LNCAP (cell line): ENCODE results near the gene PTPRD.

Experiments
- CTCF ChIP-seq: fragments of 450-650 bp; IDR thresholded peaks from 2 replicates; pipeline ENCODE4 v1.5.1; 2017; ENCODE audit warnings: mild to moderate bottlenecking

Gene PTPRD

DNA sequence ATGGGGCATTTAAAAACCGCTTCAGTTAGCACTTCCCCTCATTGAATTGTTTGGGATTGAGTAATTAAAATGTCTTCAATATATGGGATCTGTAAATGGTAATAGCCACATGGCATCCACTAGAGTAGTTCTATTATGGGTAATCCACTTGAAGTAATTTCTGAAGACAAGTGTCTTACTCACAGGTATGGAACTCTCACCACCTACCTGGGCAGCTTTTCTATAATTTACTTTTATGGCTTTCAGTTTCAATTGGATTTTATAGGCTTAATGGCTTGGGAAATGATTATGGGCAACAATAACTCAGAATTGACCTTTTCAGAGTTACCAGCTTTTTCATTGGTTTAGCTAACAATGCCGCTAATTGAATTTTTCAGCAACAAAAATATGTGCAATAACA is 597.9 kb downstream of the PTPRD start:
- TF ChIP-seq CTCF = no peak

DNA sequence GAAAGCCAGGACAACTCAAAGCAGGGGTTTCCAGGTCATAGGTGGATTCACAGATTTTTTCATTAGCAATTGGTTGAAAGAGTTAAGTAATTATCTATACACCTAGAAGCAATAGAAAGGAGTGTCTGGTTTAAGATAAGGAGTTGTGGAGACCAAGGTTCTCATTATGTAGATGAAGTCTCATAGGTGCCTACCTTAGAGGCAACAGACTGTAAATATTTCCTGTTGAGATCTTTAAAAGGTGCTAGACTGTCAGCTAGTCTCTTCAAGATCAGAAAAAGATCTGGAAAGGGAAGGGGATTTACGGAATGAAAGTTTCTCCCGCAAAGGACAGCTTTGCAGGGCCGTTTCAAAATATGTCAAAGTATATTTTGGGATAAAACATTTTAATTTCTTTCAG is 603.4 kb downstream of the PTPRD start:
- TF ChIP-seq CTCF = no peak

DNA sequence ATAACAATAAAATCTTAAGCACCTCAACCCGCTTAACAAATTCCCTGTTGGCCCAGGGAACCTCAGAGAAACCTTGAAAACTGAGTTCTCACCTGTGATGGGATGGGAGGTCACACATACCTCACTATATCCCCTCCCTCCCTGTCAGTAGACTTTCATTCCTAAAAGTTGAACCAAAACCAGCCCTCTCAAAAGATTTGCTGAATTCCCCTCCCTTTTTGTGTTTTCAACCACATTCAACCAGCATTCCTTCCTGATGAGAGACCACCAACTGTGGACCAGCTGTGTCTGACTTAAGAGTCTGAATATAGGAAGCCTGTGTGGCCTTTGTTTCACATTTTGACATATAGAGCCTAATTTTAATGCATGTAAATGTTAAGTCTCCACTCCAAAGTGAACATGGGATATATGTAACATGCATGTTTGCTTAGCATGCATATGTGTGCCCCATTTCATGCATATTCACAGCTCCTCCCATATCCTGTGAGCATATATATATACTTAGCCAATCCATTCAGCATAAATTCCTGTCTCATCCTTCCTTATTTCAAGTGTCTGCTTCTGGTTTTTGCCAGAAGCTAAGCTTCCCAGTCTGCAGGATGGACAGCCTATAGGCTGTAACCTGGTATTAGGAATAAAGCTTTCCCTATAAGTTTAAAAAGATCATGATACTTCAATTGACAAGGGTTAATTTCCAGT is 604.6 kb downstream of the PTPRD start:
- no peak for TF ChIP-seq CTCF

DNA sequence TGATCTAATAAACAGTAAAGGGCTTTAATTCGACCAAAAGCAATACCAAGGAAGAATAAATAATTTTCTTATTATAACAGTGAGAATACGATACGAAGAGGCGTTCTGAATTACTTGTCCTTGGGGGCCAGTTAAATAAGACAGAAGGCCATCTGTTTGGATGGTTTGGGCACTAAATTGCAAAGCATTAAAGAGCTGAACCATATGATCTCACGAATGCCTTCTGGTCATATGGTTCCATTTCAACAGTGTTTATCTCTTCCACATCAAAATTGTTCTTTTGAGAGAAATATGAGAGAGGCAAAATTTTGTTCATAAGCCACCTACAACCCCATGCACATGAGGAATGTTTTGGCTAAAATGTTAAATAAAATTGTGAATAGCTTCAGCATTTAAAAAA is 605.4 kb downstream of the PTPRD start:
- no peak for TF ChIP-seq CTCF

DNA sequence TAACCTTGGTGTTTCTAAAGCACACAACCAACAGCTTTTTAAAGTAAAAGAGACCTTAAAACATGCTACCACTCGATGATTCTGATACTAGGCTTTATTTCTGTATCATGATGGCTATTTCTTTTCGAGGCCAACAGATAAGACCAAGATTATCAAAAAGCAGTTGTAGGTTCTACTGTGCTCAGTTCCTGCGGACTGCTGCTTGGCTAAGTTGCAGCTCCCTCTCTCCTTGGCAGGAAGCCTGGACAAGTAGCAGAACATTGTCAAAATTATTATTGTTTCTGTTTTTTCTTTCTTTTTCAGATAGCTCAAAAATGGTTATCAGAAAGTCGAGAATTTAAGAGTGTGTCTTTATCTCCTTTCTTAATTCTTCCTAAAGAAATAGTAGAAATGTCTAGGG is 607.6 kb downstream of the PTPRD start:
- no peak for TF ChIP-seq CTCF

GRCh38 chr9:10003047-10003446 is 609.8 kb downstream of the PTPRD start:
- TF ChIP-seq CTCF = no peak

DNA sequence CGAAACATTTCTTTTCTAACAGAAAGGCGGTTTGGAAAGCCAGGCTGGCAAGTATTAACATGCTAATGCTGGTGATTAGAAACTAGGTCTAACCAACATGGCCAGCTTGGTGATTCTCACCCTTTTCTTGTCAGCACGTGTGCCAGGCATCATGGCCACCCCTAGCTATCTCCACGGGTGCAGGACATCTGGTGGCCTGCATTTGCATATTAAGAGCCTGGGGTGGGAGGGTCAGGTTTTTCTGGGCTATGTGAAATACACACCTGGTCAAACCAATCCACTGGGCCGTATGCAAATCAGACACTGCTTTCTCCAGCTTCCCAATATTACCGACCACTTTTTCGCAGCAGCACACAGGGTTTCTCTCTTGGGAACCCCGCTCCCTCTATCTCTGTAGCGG is 612.1 kb downstream of the PTPRD start:
- no peak for TF ChIP-seq CTCF
